Stimulated activated CD4-positive, alpha-beta T cell treated with anti-CD3 and anti-CD28 coated beads, Interleukin-12 subunit alpha, Interleukin-12 subunit beta, amount 100 ng/mL, for 4 hours (primary cell): ENCODE data around the gene PSENEN.
A peak's percentile ranks its signal among the peaks of the same experiment; 100 is the strongest.
"Not testable (repeated sequence)": the region's sequence is repeated elsewhere in the genome, so short reads cannot be mapped to it uniquely, and the experiment has no call there.

Experiments used
- DNase-seq: peaks from one replicate; pipeline ENCODE4 v3.0.0-alpha.2; 2020

PSENEN gene

DNA sequence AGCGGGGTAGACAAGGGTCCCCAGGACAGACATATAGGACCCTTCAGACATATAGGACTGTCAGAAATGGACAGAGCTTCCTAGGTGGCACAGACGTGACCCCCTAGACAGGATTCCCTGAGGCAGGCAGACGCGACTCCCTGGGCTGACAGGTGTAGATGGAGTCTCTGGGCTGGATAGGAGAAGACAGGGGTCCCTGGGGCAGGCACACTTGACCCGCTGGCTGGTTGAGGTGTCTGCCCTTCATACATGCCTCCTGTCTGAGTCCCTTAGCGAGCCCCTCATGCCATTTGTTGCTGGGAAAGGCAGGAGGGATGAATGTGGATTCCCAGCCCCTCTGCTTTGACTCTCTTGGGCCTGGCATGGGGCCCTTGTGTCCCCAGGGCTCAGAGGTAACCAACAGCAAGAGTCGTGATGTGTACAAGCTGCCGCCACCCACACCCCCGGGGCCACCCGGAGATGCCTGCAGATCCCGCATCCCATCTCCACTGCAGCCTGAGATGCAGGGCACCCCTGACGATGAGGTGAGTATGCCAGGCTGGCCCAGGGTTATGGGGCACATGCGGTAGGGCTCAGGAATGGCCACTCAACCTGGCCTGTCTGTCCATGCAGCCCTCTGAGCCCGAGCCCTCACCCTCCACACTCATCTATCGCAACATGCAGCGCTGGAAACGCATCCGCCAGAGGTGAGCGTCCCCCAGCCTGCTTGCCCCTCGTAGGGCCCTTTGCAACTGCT lies 8.4 kb downstream of the PSENEN start:
- no peak for DNase-seq

DNA sequence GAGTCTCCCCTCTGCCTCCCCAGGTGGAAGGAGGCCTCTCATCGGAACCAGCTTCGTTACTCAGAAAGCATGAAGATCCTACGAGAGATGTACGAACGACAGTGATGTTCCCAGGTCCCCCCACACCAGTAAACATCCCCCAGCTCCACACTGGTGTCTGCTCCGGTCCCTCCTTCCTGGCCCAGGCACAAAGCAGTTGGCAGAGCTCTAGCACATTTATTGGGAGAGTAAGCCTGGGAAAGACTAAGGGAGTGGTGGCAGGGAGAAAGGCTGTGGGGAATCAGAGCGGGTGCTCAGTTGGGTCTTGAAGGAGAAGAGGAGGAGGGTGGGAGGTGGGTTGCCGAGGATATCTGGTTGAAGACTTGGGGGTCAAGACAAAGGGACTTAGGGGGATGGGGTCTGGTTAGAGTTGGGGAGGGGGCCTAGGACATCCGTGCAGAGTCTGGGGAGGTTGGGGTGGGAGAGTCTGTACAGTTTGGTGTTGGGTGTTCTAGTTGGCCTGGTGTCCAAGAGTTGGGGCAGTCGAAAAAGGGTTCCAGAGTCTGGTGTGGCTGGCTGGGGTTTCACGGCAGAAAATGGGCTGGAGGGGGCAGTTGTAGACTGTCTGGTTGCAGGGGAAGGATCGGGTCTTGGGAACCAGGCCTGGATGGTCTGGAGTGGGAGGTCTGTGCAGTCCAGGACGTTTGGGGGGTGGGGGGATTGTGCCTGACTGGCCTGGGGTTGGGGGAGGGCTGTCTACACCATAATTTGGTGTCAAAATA lies 9.1 kb downstream of the PSENEN start:
- no peak for DNase-seq

DNA sequence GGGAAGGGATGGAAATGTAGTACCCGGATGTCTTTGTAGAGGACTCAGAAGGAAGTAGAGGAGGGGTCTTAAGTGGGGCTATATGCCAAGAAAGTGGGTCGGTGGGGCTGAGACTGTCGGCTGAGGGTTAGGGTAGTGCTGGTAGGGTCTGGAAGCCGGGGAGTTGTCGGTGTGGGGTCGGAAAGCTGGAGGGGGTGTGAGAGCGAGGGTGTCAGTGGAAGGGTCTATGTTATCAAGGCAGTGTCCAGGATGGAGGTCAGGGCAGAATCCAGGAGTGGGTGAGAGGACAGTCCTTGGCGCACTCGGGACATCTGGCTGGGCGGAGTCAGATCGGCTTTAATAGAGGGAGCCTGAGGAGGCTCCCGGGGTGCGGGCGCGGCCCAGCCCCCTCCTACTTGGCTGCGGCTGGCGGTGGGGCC lies 9.7 kb downstream of the PSENEN start:
- no peak for DNase-seq

DNA sequence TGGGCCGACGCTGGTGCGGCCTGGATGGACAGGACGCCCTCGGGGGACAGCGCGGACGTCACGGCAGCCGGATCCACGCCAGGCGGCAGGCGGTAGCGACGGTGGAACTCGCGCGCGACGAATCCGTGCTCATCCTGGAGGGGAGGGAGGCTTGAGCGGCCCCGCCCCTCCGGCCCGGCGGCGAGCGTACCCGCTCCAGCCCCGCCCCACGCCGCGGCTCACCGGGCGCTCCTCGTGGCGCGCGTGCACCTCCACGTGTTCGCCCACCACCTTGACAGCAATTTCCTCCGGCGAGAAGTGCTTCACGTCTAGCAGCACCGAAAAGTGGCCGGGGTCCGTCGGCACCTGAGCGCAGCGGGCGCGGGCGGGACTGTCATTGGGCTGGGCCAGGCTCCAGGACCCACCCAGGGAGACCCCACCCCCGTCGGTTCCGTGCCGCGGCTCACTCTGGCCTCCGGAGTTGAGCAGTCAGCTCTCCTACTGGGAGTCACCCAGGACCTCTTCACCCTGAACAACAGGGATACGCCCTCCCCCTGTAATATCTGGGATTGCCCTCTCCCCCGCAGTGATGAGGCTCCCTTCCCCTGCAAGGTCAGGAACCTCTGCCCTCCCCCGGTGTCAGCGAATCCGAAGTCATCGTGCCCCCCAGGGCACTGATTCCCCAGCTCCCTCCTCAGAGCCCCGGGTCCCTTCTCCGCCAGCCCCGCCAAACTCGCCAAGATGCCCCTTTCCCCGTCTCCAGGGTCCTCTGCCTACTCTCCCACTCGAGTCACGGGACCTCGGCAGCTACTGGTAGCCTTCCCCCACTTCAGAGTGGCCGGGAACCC lies 10.3 kb downstream of the PSENEN start:
- peak; percentile 60 for DNase-seq

DNA sequence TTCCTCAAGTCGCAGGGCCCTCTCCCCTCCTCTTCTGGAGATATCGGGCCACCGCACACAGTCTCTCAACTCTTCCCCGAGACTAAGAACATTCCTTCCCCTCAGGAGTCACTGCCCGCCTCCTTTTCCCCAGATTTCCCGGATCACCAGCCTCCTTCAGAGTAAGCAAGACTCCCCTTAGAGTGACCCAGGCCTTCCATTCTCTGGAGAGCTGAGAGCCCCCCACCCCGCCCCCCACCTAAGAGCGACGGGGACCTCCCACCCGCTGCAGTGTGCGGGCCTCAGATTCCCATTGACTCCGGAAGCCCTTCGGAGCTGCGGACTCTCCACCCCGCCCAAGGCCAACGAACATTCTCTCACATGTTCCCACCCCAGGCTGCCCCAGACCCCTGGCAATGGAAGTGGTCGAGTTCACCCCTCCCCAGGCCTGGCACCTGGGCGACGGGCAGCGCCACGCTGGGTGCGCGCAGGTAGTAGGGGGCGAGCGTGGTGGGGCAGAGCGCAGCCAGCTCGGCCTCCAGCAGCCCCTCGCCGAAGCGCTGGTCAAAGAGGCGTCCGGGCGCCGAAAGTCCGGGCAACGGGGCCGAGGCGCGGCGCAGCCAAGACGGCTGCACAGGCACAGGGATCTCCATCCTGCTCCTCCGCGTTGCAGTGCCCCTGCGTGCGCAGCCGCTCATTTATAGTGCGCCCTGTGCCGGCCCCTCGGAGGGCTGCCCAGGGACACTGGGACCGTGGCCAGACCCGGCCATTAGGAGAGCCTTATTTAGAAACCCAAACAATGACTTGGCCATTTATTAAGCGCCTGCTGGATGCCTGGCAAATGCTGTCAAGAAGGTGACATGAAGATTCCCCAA lies 11.2 kb downstream of the PSENEN start, which contains the start of gene HSPB6:
Gene HSPB6 (minus strand): TSS at position 653 of the 854 bp plus-strand sequence. CDS start 21 bp downstream, at position 632.
- DNase-seq = no peak

DNA sequence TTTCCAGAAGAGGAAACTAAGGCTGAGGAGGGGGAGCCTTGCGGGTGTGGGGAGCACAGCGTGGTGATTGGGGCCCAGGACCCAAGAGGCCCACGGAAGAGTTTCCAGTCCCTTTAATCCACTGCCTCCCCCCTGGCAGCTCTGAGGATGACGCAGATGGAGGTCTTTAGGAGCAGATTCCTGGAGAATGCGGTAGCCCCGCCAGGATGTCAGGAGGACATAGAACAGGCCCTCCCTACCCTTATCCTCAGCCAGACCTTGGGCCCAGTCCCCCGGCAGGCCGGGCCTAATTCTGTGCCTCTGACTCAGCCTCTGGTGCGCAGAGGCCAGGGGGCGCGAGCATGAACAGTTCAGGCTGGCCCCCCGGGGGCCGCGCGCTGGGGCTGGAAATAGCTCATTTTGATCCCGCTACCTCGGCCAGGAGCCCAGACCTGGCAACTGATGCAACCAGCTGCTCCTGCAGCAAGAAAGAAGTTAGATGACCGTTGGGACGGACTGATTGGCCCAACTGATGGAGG lies 11.8 kb downstream of the PSENEN start:
- no peak for DNase-seq

DNA sequence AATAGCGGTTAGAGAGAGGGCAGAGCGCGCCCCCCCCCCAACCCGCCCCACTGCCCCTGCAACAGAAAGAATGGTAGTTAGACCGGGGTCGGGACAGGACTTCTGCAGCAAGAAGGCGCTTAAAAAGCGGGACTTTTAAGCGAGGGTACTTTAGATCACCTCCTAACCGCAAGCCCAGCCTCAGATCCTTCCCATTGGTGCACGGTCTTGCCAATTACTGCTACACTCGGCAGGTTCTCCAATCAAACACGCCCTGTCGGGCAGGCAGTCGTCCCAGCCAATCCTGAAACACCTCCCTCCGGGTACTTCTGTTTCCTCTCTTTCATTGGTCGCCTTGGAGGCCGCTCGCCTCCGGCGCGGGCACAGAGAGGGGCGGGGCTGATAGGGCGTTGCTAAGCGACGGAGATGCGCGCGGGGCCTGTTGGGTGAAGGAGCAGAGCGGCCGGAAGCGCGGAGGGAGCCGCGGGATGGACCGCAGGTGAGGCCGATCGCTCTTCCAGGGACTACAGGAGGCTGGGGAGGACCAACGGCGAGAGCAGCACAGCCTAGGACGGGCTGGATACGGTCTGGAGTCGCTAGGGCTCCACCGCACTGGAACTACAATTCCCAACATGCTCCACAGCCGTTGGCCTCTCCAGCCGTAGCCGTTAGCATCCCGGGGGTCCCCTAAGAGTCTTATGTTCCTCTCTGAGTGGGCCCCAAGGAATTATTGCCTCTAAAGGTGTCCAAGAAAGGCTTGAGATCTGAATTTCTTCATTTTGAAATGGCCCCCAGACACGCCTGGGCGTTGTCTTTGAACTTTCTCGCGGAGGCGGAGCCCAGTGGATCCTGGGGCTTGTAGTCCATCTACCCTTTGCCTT lies 12.5 kb downstream of the PSENEN start, which contains the start of gene PROSER3:
Gene PROSER3 (plus strand): TSS at position 428 of the 860 bp plus-strand sequence. CDS start 40 bp downstream, at position 468.
- DNase-seq = peak; percentile 96

DNA sequence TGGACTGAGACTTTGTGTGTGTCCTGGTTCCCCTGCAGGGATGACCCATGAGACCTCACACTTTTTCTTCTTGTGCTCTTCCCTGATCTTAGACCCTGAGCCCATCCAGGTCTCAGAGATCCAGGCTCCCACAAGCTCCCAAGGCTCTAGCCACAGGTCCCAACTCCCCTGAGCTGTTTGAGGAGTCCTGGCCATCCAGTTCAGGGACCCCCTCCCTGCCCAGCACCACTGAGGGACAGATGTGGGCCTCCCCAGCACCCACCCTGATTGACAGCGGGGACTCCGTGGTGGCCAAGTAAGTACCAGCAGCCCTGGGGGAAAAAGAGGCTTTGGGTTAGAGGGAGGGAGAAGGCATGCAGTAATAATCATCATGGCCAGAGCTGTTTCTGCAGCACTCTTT lies 14.2 kb downstream of the PSENEN start:
- DNase-seq = no peak

DNA sequence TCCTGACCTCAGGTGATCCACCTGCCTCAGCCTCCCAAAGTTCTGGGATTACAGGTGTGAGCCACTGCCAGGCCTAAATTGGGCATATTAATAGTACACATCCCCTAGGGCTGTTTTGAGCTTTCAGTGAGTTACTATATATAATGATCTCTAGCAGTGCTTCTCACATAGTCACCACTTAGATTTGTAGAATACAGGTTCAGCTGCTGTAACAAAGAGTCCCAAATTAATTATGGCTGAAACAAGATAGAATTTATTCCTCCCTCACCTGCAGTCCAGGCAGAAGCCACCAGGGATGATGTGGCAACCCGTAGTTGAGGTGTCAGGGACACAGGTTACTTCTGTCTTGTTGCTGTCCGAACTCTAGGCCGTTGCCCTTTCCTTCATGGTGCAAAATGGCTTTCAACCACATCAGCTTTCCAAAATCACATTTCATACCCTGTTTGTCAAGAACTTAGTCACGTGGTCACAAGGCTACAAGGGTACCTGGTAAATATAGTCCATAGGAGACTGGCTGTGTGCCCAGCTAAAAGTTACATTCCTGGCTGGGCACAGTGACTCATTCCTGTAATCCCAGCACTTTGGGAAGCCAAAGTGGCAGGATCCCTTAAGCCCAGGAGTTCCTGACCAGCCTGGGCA lies 15.4 kb downstream of the PSENEN start:
- DNase-seq = no peak

DNA sequence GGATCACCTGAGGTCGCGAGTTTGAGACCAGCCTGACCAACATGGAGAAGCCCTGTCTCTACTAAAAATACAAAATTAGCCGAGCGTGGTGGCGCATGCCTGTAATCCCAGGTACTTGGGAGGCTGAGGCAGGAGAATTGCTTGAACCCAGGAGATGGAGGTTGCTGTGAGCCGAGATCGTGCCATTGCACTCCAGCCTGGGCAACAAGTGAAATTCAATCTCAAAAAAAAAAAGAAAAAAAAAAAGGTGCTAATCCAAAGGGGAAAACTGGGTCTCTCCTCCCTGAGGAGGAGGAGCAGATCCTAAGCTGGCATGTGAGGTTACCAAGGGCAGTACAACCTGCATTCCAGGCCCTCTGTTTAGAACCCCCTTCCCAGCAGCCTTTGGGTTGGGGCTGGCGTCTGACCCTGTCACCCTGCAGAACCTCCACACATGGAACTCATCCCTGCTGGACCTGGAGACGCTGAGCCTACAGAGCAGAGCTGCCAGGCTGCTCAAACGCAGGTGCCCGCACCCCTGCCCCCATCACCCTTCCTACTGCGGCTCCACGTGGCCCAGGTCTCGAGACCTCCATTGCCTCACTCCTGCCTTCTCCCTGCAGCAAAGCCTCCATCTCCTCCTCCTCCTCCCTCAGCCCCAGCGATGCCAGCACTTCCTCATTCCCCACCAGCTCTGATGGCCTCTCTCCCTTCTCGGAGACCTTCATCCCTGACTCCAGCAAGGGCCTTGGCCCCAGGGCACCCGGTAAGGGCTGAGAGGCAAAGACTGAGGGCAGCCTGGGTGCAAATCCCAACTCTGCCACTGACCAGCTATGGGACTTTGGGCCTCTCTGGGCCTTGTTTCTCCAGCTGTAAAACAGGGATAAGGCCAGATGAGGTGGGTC lies 19.2 kb downstream of the PSENEN start:
- no peak for DNase-seq

DNA sequence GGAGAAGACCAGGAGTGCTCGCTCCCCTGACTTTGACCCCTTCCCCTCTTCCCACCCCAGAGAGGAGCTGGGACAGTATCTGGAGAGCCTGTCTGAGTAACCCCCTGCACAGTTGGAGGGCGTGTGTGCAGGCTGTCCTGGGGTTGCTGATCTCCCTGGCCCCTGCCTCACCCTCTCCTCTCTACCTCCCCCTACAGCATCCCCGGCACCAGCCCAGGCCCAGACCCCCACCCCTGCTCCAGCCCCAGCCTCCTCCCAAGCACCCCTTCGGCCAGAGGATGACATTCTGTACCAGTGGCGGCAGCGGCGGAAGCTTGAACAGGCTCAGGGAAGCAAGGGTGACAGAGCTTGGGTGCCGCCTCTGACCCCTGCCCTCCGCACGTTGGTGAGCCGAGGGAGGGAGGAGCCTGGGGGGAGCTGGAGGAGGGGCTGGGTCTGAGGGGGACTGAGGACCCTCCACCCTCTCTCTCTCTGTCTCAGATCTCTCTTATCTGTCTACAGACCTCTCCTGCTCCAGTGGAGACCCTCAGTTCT lies 21.2 kb downstream of the PSENEN start:
- no peak for DNase-seq

DNA sequence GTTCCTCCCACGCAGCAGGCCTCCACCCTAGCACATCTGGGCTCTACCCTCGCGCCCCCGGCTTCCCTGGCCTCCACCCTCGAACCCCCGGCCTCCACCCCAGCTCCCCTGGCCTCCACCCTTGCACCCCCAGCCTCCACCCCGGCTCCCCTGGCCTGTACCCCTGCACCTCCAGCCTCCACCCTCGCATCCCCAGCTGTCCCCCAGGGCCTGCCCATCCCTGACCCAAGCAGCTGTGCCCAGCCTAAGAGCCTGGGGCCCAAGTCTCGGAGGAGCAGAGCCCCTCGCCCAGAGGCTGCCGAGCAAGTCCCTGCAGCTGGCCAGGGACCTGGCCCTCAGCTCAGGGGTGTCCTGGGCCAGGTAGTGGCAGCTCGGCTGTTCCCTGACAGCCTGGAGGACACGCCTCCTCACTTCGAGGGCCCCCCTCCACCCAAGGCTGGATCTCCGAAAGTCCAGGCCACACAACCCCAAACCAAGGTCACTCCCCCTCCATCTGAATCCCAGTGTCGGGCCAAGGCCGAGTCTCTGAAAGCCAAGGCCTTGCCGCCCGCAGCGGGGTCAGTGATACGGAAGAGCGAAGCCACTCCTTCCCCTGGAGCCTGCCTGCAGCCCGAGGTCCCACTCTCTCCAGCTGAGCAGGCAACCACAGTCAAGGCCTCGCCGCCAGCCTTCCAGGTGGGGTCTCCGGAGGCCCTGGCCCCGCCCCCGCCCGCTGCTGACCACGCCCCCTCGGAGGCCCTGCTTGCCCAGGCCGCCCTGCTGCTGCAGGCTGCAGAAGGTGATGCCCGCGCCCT lies 22.0 kb downstream of the PSENEN start:
- no peak for DNase-seq

DNA sequence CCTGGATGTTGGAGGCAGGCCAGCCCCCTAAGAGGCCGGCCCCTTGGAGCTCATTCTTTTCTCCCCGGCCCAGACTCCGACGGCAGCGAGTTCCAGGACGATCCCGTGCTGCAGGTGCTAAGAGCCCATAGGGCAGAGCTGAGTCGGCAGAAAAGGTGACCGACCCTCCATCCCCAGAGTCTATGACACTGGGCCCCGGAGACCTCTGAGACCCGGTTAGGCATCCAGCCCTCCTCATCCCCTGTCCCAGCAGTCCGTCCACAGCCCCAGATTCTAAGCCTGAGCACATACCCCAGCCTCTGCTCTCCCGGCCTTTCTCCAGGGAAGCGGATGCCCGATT lies 22.6 kb downstream of the PSENEN start:
- DNase-seq = no peak

DNA sequence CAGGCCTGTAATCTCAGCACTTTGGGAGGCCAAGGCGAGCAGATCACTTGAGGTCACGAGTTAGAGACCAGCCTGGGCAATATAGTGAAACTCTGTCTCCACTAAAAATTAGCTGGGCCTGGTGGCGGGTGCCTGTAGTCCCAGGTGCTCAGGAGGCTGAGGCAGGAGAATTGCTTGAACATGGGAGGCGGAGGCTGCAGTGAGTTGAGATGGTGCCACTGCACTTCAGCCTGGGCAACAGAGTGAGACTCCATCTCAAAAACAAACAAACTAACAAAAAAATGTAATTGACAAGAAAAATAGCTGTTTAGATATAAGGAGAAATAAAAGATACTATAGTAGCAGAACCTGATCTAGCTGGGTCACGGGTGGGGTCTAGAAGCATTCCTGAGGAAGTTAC lies 26.9 kb downstream of the PSENEN start:
- not testable (repeated sequence) for DNase-seq

DNA sequence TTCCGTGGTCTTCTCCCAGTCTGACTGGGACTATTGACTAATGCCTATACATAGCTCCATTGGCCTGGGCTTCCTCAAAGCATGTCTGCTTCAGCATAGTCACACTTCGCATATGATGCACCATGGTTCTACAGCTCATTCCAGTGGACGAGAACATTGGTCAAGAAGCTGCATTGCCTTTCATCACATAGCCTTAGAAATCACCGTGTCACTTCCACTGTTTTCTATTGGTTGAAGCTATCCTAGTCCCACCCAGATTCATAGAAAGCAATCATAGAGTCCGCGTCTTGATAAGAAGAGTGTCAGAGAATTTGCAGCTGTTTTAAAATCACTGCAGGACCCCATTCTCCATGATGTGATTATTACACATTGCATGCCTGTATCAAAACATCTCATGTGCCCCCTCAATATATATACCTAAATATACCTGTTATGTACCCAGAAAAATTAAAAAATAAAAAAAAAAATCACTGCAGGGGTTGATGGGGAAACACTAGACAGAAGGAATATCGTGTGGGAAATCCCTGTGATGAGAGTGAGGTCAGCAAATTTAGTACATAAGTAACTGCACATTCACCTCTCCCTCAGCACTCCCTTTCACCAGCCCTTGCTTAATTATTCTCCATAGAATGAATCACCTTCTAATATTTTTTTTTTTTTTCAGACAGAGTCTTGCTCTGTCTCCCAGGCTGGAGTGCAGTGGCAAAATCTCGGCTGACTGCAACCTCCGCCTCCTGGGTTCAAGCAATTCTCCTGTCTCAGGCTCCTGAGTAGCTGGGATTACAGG lies 27.8 kb downstream of the PSENEN start:
- no peak for DNase-seq

DNA sequence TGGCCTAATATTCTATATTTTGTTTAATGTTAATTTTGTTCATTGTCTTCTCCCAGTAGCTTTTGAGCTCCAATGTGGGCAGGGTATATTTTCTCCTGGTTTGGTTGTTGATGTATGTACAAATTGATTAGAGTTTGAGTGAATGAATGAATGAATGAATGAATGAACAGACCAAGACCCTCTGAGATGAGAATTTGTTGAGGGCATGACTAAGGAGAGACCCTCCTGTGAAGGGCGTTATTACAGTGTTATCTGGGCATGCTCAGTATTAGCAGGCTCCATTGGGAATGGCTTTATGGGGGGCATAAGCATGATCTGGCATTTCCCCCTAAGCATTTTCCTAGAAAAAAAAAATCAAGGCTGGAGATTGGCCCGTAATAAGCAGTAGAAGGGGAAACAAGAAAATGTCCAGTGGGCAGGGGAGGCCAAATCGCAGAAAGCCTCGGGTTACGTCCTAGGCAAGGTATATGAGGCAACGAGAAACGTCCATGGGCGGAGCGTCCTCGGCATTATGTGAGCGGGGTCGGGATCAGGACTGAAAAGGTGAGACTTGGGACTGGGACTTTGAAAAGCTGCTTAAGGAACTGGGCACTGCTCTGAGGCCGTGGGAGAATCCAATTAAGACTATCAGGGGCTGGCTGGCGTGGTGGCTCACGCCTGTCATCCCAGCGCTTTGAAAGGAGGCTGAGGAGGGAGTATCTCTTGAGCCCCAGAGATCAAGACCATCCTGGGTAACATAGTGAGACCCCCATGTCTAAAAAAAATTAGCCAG lies 29.0 kb downstream of the PSENEN start:
- no peak for DNase-seq

DNA sequence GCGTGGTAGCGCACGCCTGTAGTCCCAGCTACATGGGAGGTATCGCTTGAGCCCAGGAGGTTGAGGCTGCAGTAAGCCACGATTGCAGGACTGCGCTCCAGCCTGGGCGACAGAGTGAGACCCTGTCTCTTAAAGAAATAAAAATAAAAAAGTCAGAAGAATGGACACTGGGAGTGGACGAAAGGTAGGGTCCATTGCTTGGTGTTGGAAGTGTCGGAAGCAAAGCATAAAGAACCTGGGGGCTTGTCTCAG lies 29.5 kb downstream of the PSENEN start:
- no peak for DNase-seq
